D721Med (cell line): ENCODE results near the gene CYP26A1.

Experiments used
- DNase-seq: peaks from one replicate; pipeline ENCODE4 v3.0.0; 2011; ENCODE audit warnings: low spot score; ENCODE audit not compliant: insufficient read length
- FAIRE-seq: peaks from 2 replicates; lab custom pipeline; 2011; peaks lifted over from hg19 to GRCh38; lab: Jason Lieb, UNC
- CTCF ChIP-seq: IDR thresholded peaks from 2 replicates; pipeline ENCODE4 v1.5.1; 2012; ENCODE audit warnings: mild to moderate bottlenecking, control low read depth; ENCODE audit not compliant: insufficient read depth; ENCODE audit errors: missing control alignments

CYP26A1 gene

GRCh38 chr10:93088466-93088865, 14.8 kb downstream of the CYP26A1 start:
- FAIRE-seq (no peak), DNase-seq (no peak)
- no peak for TF ChIP-seq CTCF

GRCh38 chr10:93090619-93091018, 16.9 kb downstream of the CYP26A1 start:
- TF ChIP-seq CTCF, result no peak
- no peak for DNase-seq
- FAIRE-seq, result no peak

- no peak for TF ChIP-seq CTCF
- FAIRE-seq (no peak), DNase-seq (no peak)
These were observed 18.3 kb downstream of the CYP26A1 start for GRCh38 chr10:93091960-93092359.

- no peak for DNase-seq
- FAIRE-seq, result no peak
- TF ChIP-seq CTCF, result no peak
These were observed 21.5 kb downstream of the CYP26A1 start for GRCh38 chr10:93095225-93095624.

GRCh38 chr10:93096901-93097300, 23.2 kb downstream of the CYP26A1 start:
- no peak for TF ChIP-seq CTCF
- no peak for FAIRE-seq
- no peak for DNase-seq

GRCh38 chr10:93097386-93097785, 23.7 kb downstream of the CYP26A1 start:
- no peak for FAIRE-seq

GRCh38 chr10:93098816-93099215, 25.1 kb downstream of the CYP26A1 start:
- no peak for TF ChIP-seq CTCF
- FAIRE-seq (no peak), DNase-seq (no peak)

More at GRCh38 chr10:93097386-93097785, 23.7 kb downstream of the CYP26A1 start:
- DNase-seq, result no peak
- TF ChIP-seq CTCF, result no peak
